IPS DF 6.9 (cell line): ENCODE data around the gene VMO1.

ENCODE experiments used
- DNase-seq: peaks from one replicate; pipeline ENCODE4 v3.0.0-alpha.2; 2013; ENCODE audit warnings: low read depth, low spot score
- H3K27ac ChIP-seq: one replicate; pipeline ENCODE4 v1.5.1; 2013; ENCODE audit warnings: low read length, control low read depth
- H3K27me3 ChIP-seq: 2 replicates; pipeline ENCODE4 v1.6.1; 2013; ENCODE audit warnings: mild to moderate bottlenecking, low read length; ENCODE audit not compliant: control insufficient read depth, insufficient read depth
- H3K36me3 ChIP-seq: 2 replicates; pipeline ENCODE4 v1.6.1; 2013; ENCODE audit warnings: low read length; ENCODE audit not compliant: control insufficient read depth, insufficient read depth
- H3K4me1 ChIP-seq: 2 replicates; pipeline ENCODE4 v1.6.1; 2013; ENCODE audit warnings: low read length; ENCODE audit not compliant: control insufficient read depth, insufficient read depth
- H3K4me3 ChIP-seq: 2 replicates; pipeline ENCODE4 v1.5.1; 2013; ENCODE audit warnings: mild to moderate bottlenecking, low read length
- H3K9me3 ChIP-seq: 2 replicates; pipeline ENCODE4 v1.6.1; 2013; ENCODE audit warnings: low read length, inconsistent platforms; ENCODE audit not compliant: control insufficient read depth, insufficient read depth
- WGBS: extraction: QIAGEN DNeasy Blood & Tissue Kit; methylation state at CpG from one replicate; pipeline ENCODE4 v1.1.7; 2013; ENCODE audit warnings: mixed read lengths, missing lambda C conversion rate; ENCODE audit not compliant: insufficient read length, insufficient coverage; 5-methylcytosine and 5-hydroxymethylcytosine counted together

VMO1 gene

DNA sequence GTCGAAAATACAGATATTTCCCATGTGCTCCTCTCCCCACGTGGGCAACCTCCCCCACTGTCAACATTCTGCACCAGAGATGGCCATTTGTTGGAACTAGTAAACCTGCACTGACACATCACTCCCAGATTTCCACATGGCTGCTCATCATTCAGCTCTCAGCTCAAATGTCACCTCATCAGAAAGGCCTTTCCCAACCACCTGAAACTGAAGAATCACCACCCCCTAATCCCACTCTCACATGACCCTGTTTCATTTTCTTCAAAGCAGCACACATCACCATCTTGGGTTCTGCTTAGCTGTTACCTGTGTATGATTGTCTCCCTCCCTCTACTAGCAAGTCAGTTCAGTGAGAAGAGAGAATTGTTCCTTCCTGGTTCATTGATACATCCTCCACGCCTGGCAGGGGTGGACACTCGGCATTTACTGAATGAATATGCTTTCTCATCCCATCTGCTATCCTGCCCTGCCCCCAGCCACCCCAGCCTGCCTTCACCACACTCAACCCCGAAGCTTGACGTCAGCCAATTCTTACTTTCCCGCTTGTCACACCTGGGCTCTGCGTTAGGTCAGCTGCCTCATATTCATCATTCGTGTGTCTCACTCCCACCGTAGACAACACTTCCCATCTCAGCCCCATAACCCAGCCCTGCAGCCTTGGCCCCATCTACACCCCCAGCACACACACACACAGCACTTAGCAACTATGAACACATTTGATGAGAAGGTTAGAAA lies 14.5 kb upstream of the VMO1 start:
- no peaks in the 10 kb centered on the region for H3K27me3 ChIP-seq
- no peaks in the 10 kb centered on the region for H3K9me3 ChIP-seq
- no peaks in the 10 kb centered on the region for H3K4me1 ChIP-seq
- H3K36me3 ChIP-seq: peaks cover 11% of the 10 kb centered on the region; the same call in 1 of the 2 replicates
- no CpG with 5 or more reads among the region's 10 CpGs for WGBS
- H3K4me3 ChIP-seq: no peak overlapping the region
- H3K27ac ChIP-seq: no peak overlapping the region
- DNase-seq: no peak

GRCh38 chr17:4796552-4796920 lies 10.4 kb upstream of the VMO1 start:
- H3K27ac ChIP-seq: no peak overlapping the region
- WGBS: no CpG with 5 or more reads among the region's 7 CpGs
- DNase-seq: no peak

DNA sequence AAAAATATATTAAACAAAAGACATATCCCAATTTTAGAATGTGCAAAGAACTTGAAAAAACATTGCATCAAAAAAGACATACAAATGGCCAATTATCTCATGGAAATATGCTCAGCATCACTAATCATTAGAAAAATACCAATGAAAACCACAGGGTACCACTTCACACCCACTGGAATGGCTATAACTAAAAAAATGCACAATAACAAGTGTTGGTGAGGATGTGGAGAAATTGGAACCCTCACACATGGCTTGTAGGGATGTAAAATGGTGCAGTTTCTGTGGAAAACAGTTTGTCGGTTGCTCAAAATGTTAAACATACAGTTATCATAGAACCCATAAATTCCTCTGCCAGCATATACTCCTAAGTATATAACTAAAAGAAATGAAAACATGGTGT lies 9.0 kb upstream of the VMO1 start:
- H3K27ac ChIP-seq: no peak overlapping the region
- H3K4me1 ChIP-seq: no peaks in the 10 kb centered on the region; the same call in 1 of the 2 replicates
- 0 out of 2 replicates have a peak, but pooled peaks cover 2% of the 10 kb centered on the region for H3K27me3 ChIP-seq
- no CpG with 5 or more reads among the region's 1 CpG for WGBS
- no peak overlapping the region for H3K4me3 ChIP-seq
- H3K9me3 ChIP-seq: no peaks in the 10 kb centered on the region
- DNase-seq: no peak
- peaks cover 11% of the 10 kb centered on the region; the same call in 1 of the 2 replicates for H3K36me3 ChIP-seq

More at GRCh38 chr17:4796552-4796920, 10.4 kb upstream of the VMO1 start:
- Histone ChIP-seq H3K4me3 (peak overlapping the region; percentile 96; the same call in 1 of the 2 replicates), H3K9me3 (no peaks in the 10 kb centered on the region), H3K4me1 (no peaks in the 10 kb centered on the region), H3K36me3 (peaks cover 11% of the 10 kb centered on the region; the same call in 1 of the 2 replicates), H3K27me3 (no peaks in the 10 kb centered on the region)

- peaks cover 11% of the 10 kb centered on the region for H3K27me3 ChIP-seq
- peaks cover 4% of the 10 kb centered on the region for H3K4me1 ChIP-seq
- H3K36me3 ChIP-seq: no peaks in the 10 kb centered on the region
- peak overlapping the region; percentile 39; the same call in 1 of the 2 replicates for H3K4me3 ChIP-seq
- 100% methylated on average over 2 of the region's 7 CpGs for WGBS
- H3K9me3 ChIP-seq: no peaks in the 10 kb centered on the region
- DNase-seq: no peak
- H3K27ac ChIP-seq: no peak overlapping the region
Measured at GRCh38 chr17:4790705-4791088, 4.5 kb upstream of the VMO1 start.

- DNase-seq: no peak
- peak overlapping the region; percentile 39; the same call in 1 of the 2 replicates for H3K4me3 ChIP-seq
- no CpG with 5 or more reads among the region's 91 CpGs for WGBS
- H3K9me3 ChIP-seq: no peaks in the 10 kb centered on the region
- peaks cover 11% of the 10 kb centered on the region for H3K27me3 ChIP-seq
- H3K4me1 ChIP-seq: peaks cover 4% of the 10 kb centered on the region
- no peak overlapping the region for H3K27ac ChIP-seq
- no peaks in the 10 kb centered on the region for H3K36me3 ChIP-seq
Measured at GRCh38 chr17:4789951-4790704, 4.0 kb upstream of the VMO1 start.

GRCh38 chr17:4789701-4789950 lies 3.5 kb upstream of the VMO1 start:
- no CpG with 5 or more reads among the region's 25 CpGs for WGBS
- no peaks in the 10 kb centered on the region for H3K36me3 ChIP-seq
- peaks cover 11% of the 10 kb centered on the region for H3K27me3 ChIP-seq
- no peak overlapping the region for H3K27ac ChIP-seq
- no peaks in the 10 kb centered on the region for H3K9me3 ChIP-seq
- peaks cover 4% of the 10 kb centered on the region for H3K4me1 ChIP-seq
- peak overlapping the region; percentile 39; the same call in 1 of the 2 replicates for H3K4me3 ChIP-seq
- DNase-seq: no peak

- Histone ChIP-seq H3K4me1 (peaks cover 4% of the 10 kb centered on the region), H3K4me3 (peak within 1 kb of the TSS; percentile 39), H3K9me3 (no peaks in the 10 kb centered on the region), H3K36me3 (no peaks in the 10 kb centered on the region), H3K27ac (no peak within 1 kb of the TSS), H3K27me3 (peaks cover 11% of the 10 kb centered on the region)
- no peak for DNase-seq
- no CpG with 5 or more reads among the region's 62 CpGs for WGBS
Measured at GRCh38 chr17:4788807-4789700, 2.9 kb upstream of the VMO1 start, which contains the start of gene GLTPD2. Gene GLTPD2 (plus strand): TSS chr17:4788964. CDS start chr17:4789012, 48 bp downstream.

GRCh38 chr17:4788159-4788806 lies 2.1 kb upstream of the VMO1 start:
- H3K4me3 ChIP-seq: no peak overlapping the region; the same call in 1 of the 2 replicates

GRCh38 chr17:4786516-4786915 lies 352 bp upstream of the VMO1 start:
- Histone ChIP-seq H3K27me3 (peaks cover 11% of the 10 kb centered on the region), H3K9me3 (no peaks in the 10 kb centered on the region), H3K4me1 (peaks cover 4% of the 10 kb centered on the region), H3K27ac (no peak overlapping the region), H3K4me3 (no peak overlapping the region), H3K36me3 (no peaks in the 10 kb centered on the region)
- WGBS: no CpG with 5 or more reads among the region's 6 CpGs
- DNase-seq: no peak

More at GRCh38 chr17:4788159-4788806, 2.1 kb upstream of the VMO1 start:
- H3K27ac ChIP-seq: no peak overlapping the region
- DNase-seq: no peak
- no peaks in the 10 kb centered on the region for H3K36me3 ChIP-seq
- H3K4me1 ChIP-seq: peaks cover 4% of the 10 kb centered on the region
- H3K27me3 ChIP-seq: peaks cover 11% of the 10 kb centered on the region
- WGBS: no CpG with 5 or more reads among the region's 14 CpGs
- H3K9me3 ChIP-seq: no peaks in the 10 kb centered on the region
